22Rv1 (cell line): ENCODE measurements around the gene CLK4.

ENCODE experiments used
- CTCF ChIP-seq: fragments of 450-650 bp; IDR thresholded peaks from 2 replicates; pipeline ENCODE4 v1.5.1; 2017; ENCODE audit warnings: mild to moderate bottlenecking
- ZFX ChIP-seq: fragments of 450-650 bp; IDR thresholded peaks from 2 replicates; pipeline ENCODE4 v1.6.1; 2017; ENCODE audit warnings: antibody characterized with exemption, borderline replicate concordance

DNA sequence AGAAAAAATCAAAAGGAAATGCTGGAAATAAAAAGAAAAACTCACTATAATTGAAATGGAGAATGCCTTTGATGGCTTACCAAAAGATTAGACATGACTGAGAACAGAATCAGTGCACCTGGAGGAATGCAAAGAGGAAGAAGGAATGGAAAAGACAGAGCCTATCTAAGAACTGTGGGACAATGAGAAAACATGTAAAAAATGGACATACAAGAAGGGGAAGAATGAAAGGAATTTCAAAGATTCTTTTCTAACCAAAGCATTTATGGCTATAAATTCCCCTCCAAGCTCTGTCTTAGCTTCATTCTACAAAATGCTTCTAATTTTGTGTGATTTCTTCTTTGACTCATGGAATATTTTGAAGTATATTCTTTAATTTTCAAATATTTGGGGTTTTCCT lies 47.5 kb upstream of the CLK4 start:
- TF ChIP-seq CTCF: no peak
- TF ChIP-seq ZFX: no peak
